Medulla oblongata (tissue), 1 donor: ENCODE data around the gene TP53I11.

Experiments
- DNase-seq: peaks from one replicate; pipeline ENCODE4 v3.0.0-alpha.2; 2015; ENCODE audit errors: extremely low spot score

TP53I11 gene

DNA sequence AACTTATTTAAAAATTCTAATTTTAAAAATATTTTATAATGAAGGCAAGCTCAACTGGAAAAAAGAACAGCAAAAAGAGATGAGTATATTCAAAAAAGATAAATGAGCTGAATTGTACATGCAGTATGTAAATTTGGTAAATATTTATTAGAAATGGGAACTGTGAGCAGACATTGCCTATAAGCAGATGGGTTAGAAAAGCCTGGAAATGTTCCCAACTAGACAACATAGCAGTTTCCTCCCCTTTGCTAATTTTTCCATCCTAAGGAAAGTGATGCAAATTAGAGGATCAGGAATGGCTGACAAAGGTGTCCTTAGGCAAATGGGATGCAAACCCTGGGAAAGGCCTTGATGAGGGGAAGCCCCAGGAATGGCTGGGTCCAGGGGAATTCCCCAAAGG, 37.2 kb downstream of the TP53I11 start:
- no peak for DNase-seq

DNA sequence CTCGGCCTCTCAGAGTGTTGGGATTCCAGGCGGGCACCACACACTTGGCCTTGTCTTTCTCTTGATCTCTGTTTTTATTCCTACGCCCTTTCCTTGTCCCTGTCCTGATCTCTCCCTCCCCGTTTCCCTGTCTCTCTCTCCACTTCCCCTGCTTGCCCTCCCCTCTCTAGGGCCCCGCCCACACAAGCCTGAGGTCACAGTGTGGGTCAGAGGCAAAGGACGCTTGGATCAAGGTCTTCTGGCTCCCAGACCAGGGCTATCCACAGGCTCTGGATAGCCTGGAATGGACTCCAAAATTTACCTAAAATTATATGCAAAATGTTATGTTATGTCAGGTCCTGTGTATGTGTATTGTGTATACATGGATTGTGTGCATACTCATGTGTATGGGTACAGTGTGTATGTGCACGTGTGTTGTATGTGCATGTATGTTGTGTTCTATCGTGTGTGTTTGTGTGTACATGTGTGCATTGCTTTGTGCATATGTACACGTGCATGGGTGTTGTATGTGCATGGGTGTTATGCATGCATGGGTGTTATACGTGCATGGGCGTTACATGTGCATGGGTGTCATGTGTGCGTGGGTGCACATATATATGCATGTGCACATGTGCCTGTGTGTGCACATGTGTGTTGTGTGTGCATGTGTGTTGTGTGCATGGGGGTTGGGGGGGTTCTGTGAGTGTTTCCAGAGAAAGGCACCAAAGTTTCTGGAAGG, 38.3 kb downstream of the TP53I11 start:
- DNase-seq: no peak

DNA sequence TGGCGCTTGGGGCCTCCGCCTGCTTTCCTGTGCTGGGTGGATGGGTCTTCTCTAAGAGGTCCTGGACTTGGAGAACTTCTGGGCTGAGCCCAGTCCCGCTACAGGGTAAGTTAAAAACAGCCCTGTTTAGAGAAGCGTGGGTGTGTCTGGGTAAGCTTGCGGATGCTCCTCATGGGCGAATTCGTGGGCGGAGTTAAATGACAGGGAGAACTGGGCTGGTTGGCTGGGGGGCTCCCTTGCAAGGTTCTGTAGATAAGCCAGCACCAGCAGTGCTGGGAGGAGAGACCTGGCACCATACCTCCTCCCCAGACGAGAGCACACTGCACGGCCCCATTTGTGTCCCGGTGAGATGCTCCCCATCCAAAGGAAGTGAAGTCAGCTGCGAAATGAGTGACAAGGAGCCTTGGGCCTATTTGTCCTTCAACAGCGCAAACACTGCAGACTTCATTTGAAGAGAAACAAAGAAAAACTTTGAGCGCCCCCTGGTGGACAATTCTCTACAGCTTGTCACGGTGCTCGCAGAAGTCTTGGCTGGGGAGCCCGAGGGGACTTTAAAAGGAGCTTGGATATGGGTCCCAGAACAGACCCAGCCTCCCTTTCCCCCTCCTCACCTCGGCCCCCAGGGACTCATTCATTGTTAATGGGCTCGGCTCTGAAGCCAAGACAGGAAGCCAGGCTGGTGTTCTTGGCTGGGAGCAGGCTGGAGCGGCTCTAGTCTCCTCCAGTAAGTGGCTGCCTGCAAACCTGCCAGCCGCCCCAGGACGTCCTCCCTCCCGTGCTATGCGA, 39.5 kb downstream of the TP53I11 start:
- peak; percentile 96 for DNase-seq

DNA sequence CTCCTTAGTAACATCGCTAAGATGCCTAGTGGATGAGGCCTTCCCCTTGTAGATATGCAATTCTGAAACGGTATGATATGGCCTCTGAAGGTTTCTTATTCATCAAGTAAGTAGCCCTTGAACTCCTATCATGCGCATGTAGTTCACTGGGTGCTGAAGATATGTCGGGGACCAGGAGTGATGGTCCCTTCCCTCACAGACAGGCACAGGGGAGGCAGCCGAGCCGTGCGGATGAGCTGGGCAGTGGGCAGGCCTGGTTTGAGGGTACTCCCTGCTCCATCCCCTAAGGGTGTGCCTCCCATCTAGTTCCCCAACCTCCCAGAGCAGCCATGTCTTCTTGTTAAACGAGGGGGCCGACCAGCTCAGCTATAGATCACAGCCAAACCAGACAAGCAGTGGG, 40.1 kb downstream of the TP53I11 start:
- no peak for DNase-seq

DNA sequence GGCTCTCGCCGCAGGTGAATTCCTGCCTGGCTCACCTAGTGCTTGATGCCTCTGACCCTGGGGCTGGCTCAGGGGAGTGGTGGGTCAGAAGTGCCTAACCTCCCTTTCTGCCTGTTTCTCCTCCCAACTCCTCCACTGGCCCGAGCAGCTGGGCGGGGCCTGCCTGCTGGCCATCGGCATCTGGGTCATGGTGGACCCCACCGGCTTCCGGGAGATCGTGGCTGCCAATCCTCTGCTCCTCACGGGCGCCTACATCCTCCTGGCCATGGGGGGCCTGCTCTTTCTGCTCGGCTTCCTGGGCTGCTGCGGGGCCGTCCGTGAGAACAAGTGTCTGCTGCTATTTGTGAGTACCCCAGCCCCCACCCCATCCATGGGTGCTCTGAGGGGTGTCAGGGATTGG, 41.1 kb downstream of the TP53I11 start:
- DNase-seq: no peak

DNA sequence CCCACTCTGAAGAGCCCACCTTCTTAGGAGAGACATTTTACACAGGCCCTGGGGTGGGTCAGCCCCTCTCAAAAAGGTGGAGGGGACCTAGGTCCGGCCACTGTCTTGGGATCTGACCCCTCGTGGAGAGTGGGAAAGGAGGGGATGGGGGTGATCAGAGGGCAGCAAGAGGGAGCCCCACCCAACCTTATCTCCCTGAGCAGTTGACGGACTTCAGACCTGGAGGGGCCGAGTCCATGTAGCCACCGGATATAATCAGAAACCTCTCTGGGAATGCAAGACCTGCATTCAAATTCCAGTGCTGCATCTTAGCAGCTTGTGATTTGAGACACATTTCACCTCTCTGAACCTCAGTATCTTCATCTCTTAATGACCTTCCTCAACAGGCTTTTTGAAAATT, 44.0 kb downstream of the TP53I11 start:
- DNase-seq: no peak

DNA sequence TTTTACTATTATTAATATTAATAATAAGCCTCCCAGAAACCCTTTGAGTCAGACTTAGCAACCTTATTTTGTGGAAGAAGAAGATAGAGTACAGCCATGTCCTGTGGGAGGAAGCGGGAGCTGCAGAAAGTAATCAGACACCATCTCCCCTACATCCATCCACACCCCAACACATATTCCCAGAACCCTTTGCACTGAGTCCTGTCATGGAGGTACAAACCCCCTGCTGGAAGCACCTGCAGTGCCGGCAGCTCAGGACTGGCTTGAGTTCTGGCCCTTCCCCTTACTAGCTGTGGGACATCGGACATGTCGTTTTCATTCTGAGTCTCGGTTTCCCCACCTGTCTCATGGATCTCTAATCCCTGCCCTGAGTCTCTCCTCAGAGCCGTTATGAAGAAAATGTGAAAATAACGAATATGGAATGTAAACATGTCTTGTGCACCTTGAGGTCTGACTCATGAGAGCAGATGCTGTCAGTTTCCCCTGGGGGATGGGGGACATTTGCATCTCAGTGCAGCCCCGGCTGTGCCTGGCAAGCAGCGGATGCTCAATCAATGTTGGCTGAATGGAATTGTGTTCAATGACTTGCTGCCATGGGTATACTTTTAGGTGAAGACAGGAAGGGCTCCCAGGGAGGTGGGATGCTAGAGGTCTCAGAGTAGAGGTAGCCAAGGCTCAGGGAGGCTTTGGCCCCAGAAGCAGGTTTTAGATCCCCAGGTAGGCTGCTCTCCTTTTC, 45.4 kb downstream of the TP53I11 start:
- DNase-seq: no peak

DNA sequence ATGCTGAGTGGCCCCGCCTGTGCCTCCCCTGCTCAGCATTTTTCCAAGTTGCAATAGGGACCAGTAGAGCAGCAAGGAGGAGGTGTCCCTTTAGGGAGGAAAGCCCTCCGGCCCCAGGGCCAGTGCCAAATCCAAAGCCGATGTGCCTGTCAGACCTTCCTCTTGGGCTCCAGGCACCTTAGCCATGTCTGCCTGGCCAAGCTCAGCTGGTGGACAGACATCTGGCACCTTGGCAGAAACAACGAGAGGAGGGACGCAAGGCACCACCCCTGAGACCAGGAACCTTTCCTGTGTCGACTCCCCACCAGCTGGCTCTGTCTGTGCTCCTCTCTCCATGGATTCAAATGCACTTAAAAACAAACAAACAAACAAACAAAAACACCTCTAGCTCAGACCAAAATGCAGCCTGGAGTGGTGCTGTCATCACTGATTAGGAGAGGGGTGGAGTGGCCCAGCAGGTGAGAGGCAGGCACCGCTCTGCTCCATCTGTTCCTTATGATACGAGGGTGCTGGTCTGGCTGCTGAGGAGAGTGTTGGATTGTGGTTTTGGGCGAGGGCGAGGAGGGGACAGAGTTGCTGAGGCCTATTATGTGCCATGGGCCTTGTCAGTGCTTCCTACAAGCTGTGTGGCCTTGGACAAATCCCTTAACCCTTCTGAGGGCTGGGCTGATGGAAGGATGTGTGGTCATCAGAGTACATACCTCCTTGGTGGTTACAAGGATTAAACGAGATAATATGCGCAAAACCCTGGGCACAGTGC, 46.2 kb downstream of the TP53I11 start:
- no peak for DNase-seq

DNA sequence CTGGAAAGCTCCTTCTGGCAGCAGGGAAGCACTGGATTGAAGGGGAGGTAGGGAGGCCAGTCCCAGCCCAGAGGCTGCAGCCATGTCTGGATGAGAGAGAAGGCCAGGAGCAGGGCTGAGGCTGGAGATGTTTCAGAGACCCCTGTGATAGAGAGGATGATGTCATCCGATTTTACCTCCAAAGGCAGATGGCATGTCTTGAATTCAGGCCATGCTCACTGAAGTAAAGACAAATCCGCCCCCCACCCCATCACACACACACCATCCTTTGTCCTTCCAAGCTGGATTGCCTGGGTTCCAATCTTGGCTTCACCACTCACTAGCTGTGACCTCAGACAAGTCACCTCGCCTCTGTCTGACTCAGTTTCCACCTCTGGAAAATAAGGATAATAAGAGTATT, 47.2 kb downstream of the TP53I11 start:
- DNase-seq: no peak

DNA sequence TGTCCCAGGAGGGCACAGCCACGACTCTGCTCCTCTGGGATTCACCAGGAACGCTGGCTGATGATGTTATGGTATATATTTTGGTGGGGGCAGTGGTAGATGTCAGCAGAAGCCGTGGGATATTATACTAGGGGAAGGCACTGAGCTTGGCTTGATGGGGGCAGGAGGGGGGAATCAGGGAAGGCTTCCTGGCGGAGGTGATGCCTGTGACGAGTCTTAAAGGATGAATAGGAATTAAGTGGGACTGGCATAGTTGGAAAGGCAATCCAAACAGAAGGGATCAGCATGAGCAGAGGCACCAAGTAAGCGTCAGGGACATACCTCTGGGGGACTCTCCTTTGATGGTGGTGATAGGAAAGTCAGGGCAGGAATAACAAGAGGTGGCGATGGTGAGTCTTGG, 47.6 kb downstream of the TP53I11 start:
- no peak for DNase-seq

DNA sequence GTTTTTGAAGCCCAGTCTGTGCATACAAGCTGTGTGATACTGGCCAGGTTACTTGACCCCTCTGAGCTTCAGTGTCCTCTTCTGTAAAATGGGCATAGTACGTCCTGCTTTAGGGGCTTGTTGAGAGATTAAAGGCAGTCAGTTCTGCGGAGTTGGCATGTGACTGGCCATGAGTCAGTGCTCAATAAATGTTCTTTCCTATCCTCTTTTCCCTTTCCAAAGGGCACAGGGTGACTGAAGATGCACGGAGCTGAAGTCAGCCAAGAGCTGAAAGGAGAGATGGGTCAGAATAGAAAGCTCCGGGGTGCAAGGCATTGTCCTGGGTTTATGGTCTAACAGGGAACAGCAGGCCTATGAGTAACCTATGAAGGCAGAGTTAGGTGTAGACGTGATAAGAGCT, 48.9 kb downstream of the TP53I11 start:
- DNase-seq: no peak

DNA sequence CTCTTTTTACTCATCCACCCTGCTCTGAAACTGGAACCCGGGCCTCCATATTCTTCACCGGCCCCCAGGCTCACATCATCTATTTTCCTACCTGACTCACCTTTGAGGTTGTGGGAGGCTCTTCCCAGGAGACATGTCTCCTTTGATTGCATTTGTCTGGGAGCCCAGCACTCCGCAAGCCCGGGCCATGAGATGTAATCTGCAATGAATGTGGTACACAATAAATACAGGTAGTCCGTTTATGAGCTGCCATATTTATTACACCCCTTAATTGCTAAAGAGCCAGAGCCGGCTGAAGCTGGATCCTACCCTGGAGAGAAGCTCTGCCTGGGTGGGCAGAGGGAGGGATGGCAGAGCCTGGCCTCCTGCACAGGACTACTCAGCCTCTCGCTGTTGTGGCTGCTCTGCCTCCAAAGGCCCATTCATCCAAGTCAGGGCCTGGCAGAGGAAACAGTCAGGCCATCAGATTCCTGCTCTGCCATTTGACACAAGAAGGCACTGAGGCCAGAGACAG, 49.5 kb downstream of the TP53I11 start:
- DNase-seq: no peak

DNA sequence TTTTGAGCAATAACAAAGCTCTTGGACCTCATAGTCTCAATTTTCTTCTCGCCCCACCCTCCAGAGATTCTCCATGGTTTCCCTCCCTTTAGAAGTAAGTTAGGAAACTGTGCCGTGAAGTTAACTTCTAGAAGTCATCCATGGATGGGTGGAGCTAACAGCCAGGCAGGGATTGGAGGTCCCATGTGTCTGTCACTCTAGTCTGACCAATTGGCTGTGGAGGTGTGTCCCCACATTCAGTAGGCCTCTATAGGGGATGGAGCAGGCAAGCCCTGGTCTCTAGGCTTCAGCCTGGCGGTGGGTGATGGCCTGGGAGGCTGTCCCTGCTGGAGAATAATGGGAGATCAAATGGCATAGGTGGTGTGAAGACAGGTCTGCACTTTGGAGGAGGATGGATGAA, 50.7 kb downstream of the TP53I11 start:
- no peak for DNase-seq

DNA sequence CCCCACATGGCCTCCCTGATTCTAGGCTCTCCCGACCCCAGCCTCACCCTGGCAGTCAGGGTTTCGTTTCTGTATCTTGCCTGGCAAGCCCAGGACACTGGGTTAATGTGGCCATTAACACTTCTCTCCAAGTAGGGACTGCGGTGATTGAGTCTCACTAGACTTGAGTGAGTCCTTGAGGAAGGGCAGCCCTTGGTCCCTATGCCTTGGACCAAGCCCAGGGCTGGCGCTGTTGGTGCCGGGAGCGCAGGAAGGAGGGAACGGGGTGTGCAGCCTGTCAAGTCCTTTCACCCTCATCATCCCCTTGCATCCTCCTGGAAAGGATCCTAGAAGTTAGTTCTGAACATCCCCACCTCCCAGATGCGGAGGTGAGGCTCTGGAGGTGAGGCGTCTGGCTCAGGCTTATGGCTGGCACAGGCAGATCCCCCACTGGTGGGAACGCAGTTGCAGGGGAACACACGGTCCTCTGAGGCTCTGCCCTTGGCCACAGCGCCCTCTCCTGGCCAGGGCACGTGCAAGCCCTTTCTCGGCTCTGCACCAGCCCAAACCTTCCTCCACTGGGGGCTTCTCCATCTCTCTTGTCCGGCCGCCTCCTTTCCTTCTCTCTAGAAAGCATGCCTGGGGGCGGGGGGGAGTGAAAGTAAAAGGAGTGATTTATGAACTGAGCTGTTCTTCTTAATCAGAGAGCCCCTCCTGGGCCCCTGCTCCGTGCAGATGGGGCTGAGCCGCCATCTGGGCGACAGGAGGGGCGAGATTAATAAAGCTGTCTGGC, 56.7 kb downstream of the TP53I11 start:
- DNase-seq: peak; percentile 82

DNA sequence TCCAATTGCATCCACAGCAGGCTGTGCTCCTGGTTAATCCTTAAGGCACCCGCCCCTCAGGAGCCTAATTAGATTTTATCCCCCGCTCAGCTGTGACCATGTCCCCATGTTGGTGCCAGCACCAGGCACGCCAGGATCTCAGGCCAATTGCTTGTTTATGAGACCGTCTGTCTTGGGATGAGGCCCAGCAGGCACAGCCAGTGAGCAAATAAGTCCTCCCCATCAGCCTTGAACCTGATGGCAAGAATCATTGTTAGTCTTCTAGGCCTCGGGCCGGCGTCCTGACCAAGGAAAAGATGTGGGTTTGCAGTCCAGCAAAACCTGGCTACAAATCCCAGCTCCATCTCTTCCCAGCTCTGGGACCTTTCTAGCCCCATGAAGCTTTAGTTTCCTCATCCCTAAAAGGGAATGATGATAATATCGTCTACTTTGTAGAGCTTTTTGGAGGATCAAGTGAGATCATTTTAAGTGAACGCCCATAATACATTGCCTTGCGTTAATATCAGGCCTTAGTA, 57.3 kb downstream of the TP53I11 start:
- DNase-seq: peak; percentile 36

DNA sequence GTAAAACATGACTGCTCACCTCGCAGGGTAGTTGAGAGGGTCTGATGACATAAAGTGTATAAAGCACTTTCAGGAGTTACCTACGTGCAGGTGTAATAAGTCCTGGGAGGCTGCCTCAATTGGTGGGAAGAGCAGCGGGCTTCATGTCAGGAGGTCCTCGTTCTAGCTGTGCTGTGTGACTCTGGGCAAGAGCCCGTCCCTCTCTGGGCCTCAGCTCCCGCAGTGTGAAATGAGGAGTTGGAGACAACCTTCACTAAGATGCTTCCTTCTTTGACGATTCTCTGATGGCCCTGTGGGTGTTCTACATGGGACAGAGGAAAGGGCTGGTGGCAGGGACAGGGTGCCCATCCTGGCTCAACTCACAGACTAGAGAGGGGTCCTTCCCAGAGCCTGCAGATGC, 57.8 kb downstream of the TP53I11 start:
- no peak for DNase-seq

DNA sequence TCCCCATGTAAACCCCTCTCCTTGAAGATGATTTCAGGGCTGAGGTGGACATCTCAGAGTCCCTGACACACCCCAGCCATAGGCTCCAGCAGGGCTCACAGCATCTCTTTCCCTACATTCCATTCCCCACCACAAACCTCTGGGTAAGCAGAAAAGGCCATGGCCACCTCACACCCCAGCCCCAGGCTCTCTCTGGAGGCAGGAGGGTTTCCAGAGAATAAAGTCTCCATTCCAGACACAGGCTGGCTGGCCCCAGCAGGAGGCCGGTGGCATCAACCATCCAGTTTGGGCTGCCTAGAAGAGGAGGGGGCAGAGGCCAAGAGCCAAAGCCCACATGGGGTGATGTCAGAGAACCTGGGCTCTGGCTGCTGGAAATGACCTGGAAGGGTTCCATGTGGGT, 61.4 kb downstream of the TP53I11 start:
- DNase-seq: no peak

DNA sequence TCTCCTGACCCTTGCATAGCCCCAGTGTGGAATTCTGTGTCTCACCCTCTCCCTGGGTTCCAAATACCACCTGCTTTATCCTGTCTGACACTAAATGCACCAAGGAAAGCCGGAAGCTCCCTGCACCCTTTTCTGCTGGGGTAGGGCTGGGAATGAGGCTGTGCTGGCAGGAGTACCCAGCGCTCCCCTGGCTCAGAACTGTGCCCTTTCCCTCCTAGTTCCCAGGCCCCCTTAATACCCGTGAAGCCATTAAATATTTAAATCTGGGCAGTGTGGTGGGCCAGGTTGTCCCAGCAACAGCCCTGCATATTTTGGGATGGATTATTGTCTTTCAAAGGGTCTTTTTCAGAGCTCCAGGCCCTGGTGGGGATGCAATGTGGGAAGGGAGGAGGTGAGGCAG, 63.0 kb downstream of the TP53I11 start:
- no peak for DNase-seq

DNA sequence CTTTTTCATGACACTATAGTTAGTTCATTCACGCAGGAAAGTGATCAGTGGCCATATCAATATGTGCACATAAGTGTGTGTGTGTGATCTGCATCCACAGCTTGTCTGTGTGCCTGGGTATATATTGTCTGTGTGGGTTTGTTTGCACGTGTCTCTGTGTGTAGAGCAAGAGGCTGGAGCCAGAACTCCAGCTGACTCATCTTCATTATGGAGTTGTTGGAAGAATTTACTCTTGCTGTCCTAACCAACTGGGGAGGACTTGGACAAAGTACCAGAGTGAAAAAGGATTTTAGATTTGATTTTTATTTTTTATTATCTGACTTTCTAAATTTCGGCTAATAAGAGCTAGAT, 63.9 kb downstream of the TP53I11 start:
- no peak for DNase-seq

DNA sequence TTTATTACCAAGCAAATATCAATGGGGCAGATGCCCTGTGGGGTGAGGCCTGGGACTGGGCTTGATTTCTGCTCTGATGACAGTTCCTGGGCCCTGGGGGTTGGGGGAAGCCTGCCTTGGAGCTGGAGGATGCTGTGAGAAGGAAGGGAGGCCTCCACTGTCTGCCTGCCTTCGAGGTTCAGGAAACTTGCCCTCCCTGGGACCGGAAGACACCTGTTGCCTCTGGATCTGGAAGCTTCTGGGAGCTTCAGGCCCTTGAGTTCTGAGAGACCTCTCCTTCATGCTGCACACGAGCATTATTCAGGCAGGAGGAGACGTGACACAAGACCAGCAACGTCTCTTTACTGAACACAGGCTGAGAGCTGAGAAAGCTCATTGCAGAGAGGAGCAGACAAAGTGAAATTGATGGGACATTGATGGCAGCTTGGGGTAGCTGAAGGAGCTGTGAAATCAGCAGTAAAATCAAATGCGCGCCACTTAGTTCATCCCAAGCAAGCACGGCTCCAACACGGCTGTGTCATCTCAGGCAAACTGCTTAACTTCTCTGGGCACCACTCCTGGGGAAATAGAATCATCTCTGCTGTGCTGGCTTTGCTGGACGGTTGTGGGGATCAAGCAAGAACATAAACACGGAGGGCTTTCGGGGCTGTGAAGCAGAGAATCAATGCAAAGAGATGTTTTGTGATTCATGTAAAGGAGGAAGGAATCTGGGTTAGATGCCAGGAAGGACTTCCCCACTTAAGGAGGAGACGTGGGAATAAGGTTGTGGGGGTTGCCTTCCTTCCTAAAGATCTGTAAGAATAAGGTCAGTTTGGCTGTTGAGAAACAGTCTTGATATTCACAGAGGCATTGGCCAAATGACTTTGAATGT, 64.5 kb downstream of the TP53I11 start:
- DNase-seq: no peak
